MCF 10A (cell line): Measurements from ENCODE around the gene FOXP2. TPM values are rescaled to one million over a fixed set of nuclear protein-coding genes. Genes with fewer than 3 reads are reported as not detected.

Experiments
- BruUV-seq: library from RNA; stranded (reverse); fragments of 400-500 nt; replicated peaks from 2 replicates; lab custom pipeline; 2021; lab: Mats Ljungman, UMichigan
- CTCF ChIA-PET: fragments of 300-600 bp; sonication (Branson Sonifier 250); formaldehyde crosslinking; extraction: SDS; loops from one replicate; lab custom pipeline; 2021; ENCODE audit warnings: antibody characterized with exemption, inconsistent platforms; lab: Yijun Ruan, JAX
- POLR2A ChIA-PET: fragments of 300-600, 350-650 bp; sonication (Branson Sonifier 250); formaldehyde crosslinking; extraction: SDS; loops from one replicate; lab custom pipeline; 2020; ENCODE audit warnings: antibody characterized with exemption, inconsistent platforms; lab: Yijun Ruan, JAX
- DNase-seq: peaks from one replicate; pipeline ENCODE4 v3.0.0-alpha.2; 2018; ENCODE audit not compliant: unreplicated experiment
- H3K27ac Mint-ChIP-seq: one replicate; pipeline ENCODE4 v1.8.0; 2022; ENCODE audit warnings: mild to moderate bottlenecking, low read depth, mixed read lengths; ENCODE audit not compliant: unreplicated experiment
- H3K27me3 Mint-ChIP-seq: one replicate; pipeline ENCODE4 v1.8.0; 2022; ENCODE audit warnings: mixed read lengths; ENCODE audit not compliant: insufficient read depth, unreplicated experiment
- H3K36me3 Mint-ChIP-seq: one replicate; pipeline ENCODE4 v1.8.0; 2022; ENCODE audit warnings: mild to moderate bottlenecking, moderate library complexity, mixed read lengths; ENCODE audit not compliant: insufficient read depth, unreplicated experiment
- H3K4me1 Mint-ChIP-seq: one replicate; pipeline ENCODE4 v1.8.0; 2022; ENCODE audit warnings: mixed read lengths; ENCODE audit not compliant: insufficient read depth, unreplicated experiment
- H3K4me3 Mint-ChIP-seq: one replicate; pipeline ENCODE4 v1.8.0; 2022; ENCODE audit warnings: mild to moderate bottlenecking, moderate library complexity, mixed read lengths; ENCODE audit not compliant: unreplicated experiment
- H3K9me3 Mint-ChIP-seq: one replicate; pipeline ENCODE4 v1.8.0; 2022; ENCODE audit warnings: mixed read lengths; ENCODE audit not compliant: unreplicated experiment
- intact Hi-C: fragments of 100-400 bp; cut with micrococcal nuclease; formaldehyde crosslinking; loops from 2 replicates; pipeline ENCODE4 v1.14.1; 2022
- total RNA-seq: library from RNA; stranded (reverse); gene quantifications from 2 replicates; pipeline ENCODE4 v1.2.3, GENCODE V29; 2022
- TF ChIP-seq, protein P1 (sequence below): fragments of 200-600 bp; IDR thresholded peaks from one replicate; pipeline ENCODE4 v1.8.0; 2022; ENCODE audit warnings: antibody characterized with exemption, mild to moderate bottlenecking; ENCODE audit not compliant: unreplicated experiment

Gene FOXP2
- total RNA-seq, 1 experiment from 2014 or later, result not detected

DNA sequence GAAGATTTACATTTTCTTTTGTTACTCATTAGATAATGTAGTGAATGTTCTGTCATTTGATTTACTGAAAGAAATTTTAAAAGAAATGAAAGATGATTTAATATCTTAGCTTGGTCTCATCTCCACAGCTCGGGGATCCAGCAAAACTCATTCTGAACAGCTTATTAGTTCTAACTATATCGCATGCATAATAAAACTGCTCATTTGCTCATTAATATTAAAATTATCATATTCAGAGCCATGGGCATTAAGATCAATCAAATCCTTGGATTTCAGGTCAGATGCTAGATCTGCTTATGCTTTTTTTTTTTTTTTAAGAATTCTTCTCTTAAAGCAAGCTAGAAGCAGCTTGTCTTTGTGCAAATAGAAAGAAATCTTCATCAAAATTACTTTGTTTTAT lies 246.1 kb downstream of the FOXP2 start:
- H3K27me3 Mint-ChIP-seq, result peaks cover 56% of the 10 kb centered on the region
- no peak overlapping the region for H3K27ac Mint-ChIP-seq
- POLR2A ChIA-PET, result no interaction called here
- H3K4me1 Mint-ChIP-seq, result no peaks in the 10 kb centered on the region
- intact Hi-C loops, result loop anchor here (5.0 kb wide), 1 partner anchor 578 kb away; no protein-coding TSS in a partner anchor
- no peaks in the 10 kb centered on the region for H3K9me3 Mint-ChIP-seq
- DNase-seq, result no peak
- CTCF ChIA-PET, result no interaction called here
- TF ChIP-seq, protein P1, sequence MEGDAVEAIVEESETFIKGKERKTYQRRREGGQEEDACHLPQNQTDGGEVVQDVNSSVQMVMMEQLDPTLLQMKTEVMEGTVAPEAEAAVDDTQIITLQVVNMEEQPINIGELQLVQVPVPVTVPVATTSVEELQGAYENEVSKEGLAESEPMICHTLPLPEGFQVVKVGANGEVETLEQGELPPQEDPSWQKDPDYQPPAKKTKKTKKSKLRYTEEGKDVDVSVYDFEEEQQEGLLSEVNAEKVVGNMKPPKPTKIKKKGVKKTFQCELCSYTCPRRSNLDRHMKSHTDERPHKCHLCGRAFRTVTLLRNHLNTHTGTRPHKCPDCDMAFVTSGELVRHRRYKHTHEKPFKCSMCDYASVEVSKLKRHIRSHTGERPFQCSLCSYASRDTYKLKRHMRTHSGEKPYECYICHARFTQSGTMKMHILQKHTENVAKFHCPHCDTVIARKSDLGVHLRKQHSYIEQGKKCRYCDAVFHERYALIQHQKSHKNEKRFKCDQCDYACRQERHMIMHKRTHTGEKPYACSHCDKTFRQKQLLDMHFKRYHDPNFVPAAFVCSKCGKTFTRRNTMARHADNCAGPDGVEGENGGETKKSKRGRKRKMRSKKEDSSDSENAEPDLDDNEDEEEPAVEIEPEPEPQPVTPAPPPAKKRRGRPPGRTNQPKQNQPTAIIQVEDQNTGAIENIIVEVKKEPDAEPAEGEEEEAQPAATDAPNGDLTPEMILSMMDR, result no peak
- H3K4me3 Mint-ChIP-seq, result no peak overlapping the region
- H3K36me3 Mint-ChIP-seq, result no peaks in the 10 kb centered on the region
- BruUV-seq, result no TSS peak

- Mint-ChIP-seq H3K4me3 (no peak overlapping the region), H3K36me3 (no peaks in the 10 kb centered on the region), H3K4me1 (no peaks in the 10 kb centered on the region), H3K27me3 (peaks cover 49% of the 10 kb centered on the region), H3K9me3 (no peaks in the 10 kb centered on the region), H3K27ac (no peak overlapping the region)
- DNase-seq, result no peak
- POLR2A ChIA-PET, result interaction anchor here (0.7 kb wide), 1 partner anchor 13 kb away, joined by 3 read pairs; no protein-coding TSS in a partner anchor
- BruUV-seq, result no TSS peak
- TF ChIP-seq, protein P1, result no peak
- CTCF ChIA-PET, result interaction anchor here (0.6 kb wide), 1 partner anchor 23 kb away, joined by 7 read pairs; no protein-coding TSS in a partner anchor
- intact Hi-C loops, result loop anchor here (5.0 kb wide), 1 partner anchor 580 kb away; no protein-coding TSS in a partner anchor
Observed at GRCh38 chr7:114662002-114662677, 247.5 kb downstream of the FOXP2 start.

- no TSS peak for BruUV-seq
- Mint-ChIP-seq H3K27ac (no peak overlapping the region), H3K4me3 (no peak overlapping the region), H3K4me1 (no peaks in the 10 kb centered on the region), H3K36me3 (no peaks in the 10 kb centered on the region), H3K9me3 (no peaks in the 10 kb centered on the region), H3K27me3 (peaks cover 49% of the 10 kb centered on the region)
- CTCF ChIA-PET, result interaction anchor here (0.6 to 1.1 kb wide), 7 partner anchors 40 to 486 kb away, joined by 3 to 5 read pairs (median 4); no protein-coding TSS in a partner anchor
- TF ChIP-seq, protein P1, result peak; percentile 18
- POLR2A ChIA-PET, result no interaction called here
- peak; percentile 35 for DNase-seq
- intact Hi-C loops, result loop anchor here (1.0 to 5.0 kb wide), 2 partner anchors 236 to 581 kb away; no protein-coding TSS in a partner anchor
Observed at GRCh38 chr7:114663502-114663901, 248.9 kb downstream of the FOXP2 start.

DNA sequence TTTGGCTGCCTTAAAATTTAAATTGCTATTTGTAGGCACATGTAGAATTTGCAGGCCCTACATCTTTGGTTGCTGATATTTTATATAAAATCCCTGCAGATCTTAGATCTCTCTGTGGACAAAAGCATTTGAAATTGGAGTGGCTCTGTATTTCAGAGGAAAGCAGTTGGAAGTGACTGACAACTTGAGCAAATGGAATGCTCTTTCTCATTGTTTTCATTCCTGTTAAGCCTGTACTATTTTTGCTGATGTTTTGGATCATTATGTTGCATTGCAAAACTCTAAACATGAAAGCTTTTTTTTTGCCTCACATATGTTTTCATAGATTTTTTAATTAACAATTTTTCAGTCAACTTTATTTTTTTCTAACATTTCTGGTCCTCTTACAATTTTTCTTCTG lies 256.1 kb downstream of the FOXP2 start:
- CTCF ChIA-PET, result interaction anchor here (0.6 kb wide), 1 partner anchor 73 kb away, joined by 3 read pairs; no protein-coding TSS in a partner anchor
- no peak overlapping the region for H3K4me3 Mint-ChIP-seq
- TF ChIP-seq, protein P1, result no peak
- no peak overlapping the region for H3K27ac Mint-ChIP-seq
- H3K4me1 Mint-ChIP-seq, result no peaks in the 10 kb centered on the region
- H3K27me3 Mint-ChIP-seq, result peaks cover 43% of the 10 kb centered on the region
- H3K9me3 Mint-ChIP-seq, result no peaks in the 10 kb centered on the region
- POLR2A ChIA-PET, result no interaction called here
- DNase-seq, result no peak
- intact Hi-C loops, result no loop called here
- no TSS peak for BruUV-seq
- no peaks in the 10 kb centered on the region for H3K36me3 Mint-ChIP-seq
